HepG2 (cell line): ENCODE measurements around the gene COQ5. TPM values are rescaled to one million over a fixed set of nuclear protein-coding genes. Genes with fewer than 3 reads are reported as not detected.

Experiments used
- ATAC-seq: fragments of 200-7000 bp; cut with Tn5 transposase; 3 replicates; pipeline ENCODE4 v1.9.1; 2020; ENCODE audit warnings: mild to moderate bottlenecking, moderate library complexity
- BruUV-seq: library from RNA; stranded (reverse); fragments of 400-500 nt; replicated peaks from 2 replicates; lab custom pipeline; 2021; lab: Mats Ljungman, UMichigan
- CTCF ChIA-PET: fragments of 300-600 bp; formaldehyde crosslinking; extraction: SDS; loops from one replicate; lab custom pipeline; 2021; ENCODE audit warnings: low total read pairs, inconsistent platforms, low intra/inter-chr PET ratio; lab: Yijun Ruan, JAX
- POLR2A ChIA-PET: fragments of 350-600 bp; sonication (Branson Sonifier 250); formaldehyde crosslinking; loops from one replicate; lab custom pipeline; 2020; ENCODE audit warnings: antibody characterized with exemption, inconsistent platforms; lab: Yijun Ruan, JAX
- DNase-seq: peaks from one replicate; pipeline ENCODE4 v3.0.0-alpha.2; 2015; ENCODE audit warnings: low spot score
- FAIRE-seq: peaks from 3 replicates; lab custom pipeline; 2011; peaks lifted over from hg19 to GRCh38; lab: Jason Lieb, UNC
- H2AFZ ChIP-seq: one replicate; pipeline ENCODE4 v1.6.1; 2011; ENCODE audit warnings: low read length, inconsistent platforms
- H3K27ac ChIP-seq: fragments of 300-600 bp; 3 replicates; pipeline ENCODE4 v1.8.0; 2011; ENCODE audit warnings: mixed run types, mild to moderate bottlenecking, mixed read lengths, low read length, inconsistent platforms; ENCODE audit not compliant: insufficient read depth; ENCODE audit errors: extremely low read length
- H3K27me3 ChIP-seq, 2 experiments: fragments of 200-600 bp in 1 of 2; 2 replicates in 1 of 2; 3 replicates in 1 of 2; pipeline versions ENCODE4 v1.6.0 to v1.8.0; 2011; ENCODE audit warnings: low read length in 2 of 2, mild to moderate bottlenecking in 2 of 2, moderate library complexity in 2 of 2, inconsistent platforms in 1 of 2; ENCODE audit not compliant: insufficient read depth in 2 of 2, control insufficient read depth in 1 of 2
- H3K36me3 ChIP-seq, 2 experiments: fragments of 200-600 bp in 1 of 2; replicated peaks in 1 of 2; 2 replicates in 1 of 2; 3 replicates in 1 of 2; pipeline versions ENCODE4 v1.5.1 to v1.8.0; 2011; ENCODE audit warnings: low read length in 2 of 2, inconsistent platforms in 1 of 2; ENCODE audit not compliant: insufficient read depth in 2 of 2, control insufficient read depth in 1 of 2
- H3K4me1 ChIP-seq: 2 replicates; pipeline ENCODE4 v1.5.1; 2012; ENCODE audit warnings: low read length, inconsistent platforms; ENCODE audit not compliant: insufficient read depth
- H3K4me2 ChIP-seq: 2 replicates; pipeline ENCODE4 v1.6.0; 2011; ENCODE audit warnings: low read depth, low read length, inconsistent platforms
- H3K4me3 ChIP-seq, 3 experiments: fragments of 200-600 bp in 1 of 3; sonication (generic), shearing (Covaris generic) in 1 of 3; replicated peaks in 1 of 3; 2 replicates each; pipeline ENCODE4 v1.5.1; 2011 to 2016; ENCODE audit warnings: low read length in 3 of 3, inconsistent platforms in 2 of 3, low read depth in 2 of 3, mild to moderate bottlenecking in 2 of 3, control low read depth in 1 of 3, mixed read lengths in 1 of 3; ENCODE audit not compliant: insufficient read depth in 1 of 3
- H3K79me2 ChIP-seq: one replicate; pipeline ENCODE4 v1.6.1; 2011; ENCODE audit warnings: low read length, inconsistent platforms; ENCODE audit not compliant: insufficient read depth
- H3K9ac ChIP-seq: 2 replicates; pipeline ENCODE4 v1.6.0; 2011; ENCODE audit warnings: mild to moderate bottlenecking, low read depth, low read length, inconsistent platforms; ENCODE audit not compliant: insufficient read depth
- H3K9me3 ChIP-seq: 2 replicates; pipeline ENCODE4 v1.5.1; 2012; ENCODE audit warnings: mild to moderate bottlenecking, low read length
- H4K20me1 ChIP-seq: 2 replicates; pipeline ENCODE4 v1.6.0; 2011; ENCODE audit warnings: inconsistent platforms, mild to moderate bottlenecking, low read length, moderate library complexity; ENCODE audit not compliant: insufficient read depth
- CEBPG ChIP-seq: IDR thresholded peaks from 2 replicates; pipeline ENCODE4 v1.6.1; 2016
- GATAD1 ChIP-seq: IDR thresholded peaks from 2 replicates; pipeline ENCODE4 v1.6.1; 2016; ENCODE audit warnings: missing genetic modification reagents, missing compliant biosample characterization
- ISL2 ChIP-seq: sonication (generic); formaldehyde crosslinking; IDR thresholded peaks from 2 replicates; pipeline ENCODE4 v1.5.0; 2020; ENCODE audit warnings: missing genetic modification reagents
- MEF2D ChIP-seq: sonication (generic); formaldehyde crosslinking; IDR thresholded peaks from 2 replicates; pipeline ENCODE4 v1.5.1; 2020; ENCODE audit warnings: mild to moderate bottlenecking, missing genetic modification reagents
- NFIB ChIP-seq: sonication (generic); formaldehyde crosslinking; IDR thresholded peaks from 2 replicates; pipeline ENCODE4 v1.9.0; 2021; ENCODE audit warnings: missing genetic modification reagents, mild to moderate bottlenecking, borderline replicate concordance
- STAG1 ChIP-seq: sonication (generic); formaldehyde crosslinking; IDR thresholded peaks from 2 replicates; pipeline ENCODE4 v1.4.0; 2020; ENCODE audit warnings: missing genetic modification reagents
- TSC22D2 ChIP-seq: sonication (generic); formaldehyde crosslinking; IDR thresholded peaks from 2 replicates; pipeline ENCODE4 v1.5.1; 2020; ENCODE audit warnings: missing genetic modification reagents, mild to moderate bottlenecking, borderline replicate concordance
- ZHX2 ChIP-seq, 2 experiments: sonication (generic) in 1 of 2; formaldehyde crosslinking in 1 of 2; IDR thresholded peaks; 2 replicates each; pipeline versions ENCODE4 v1.6.1 to v1.9.0; 2014 to 2022; ENCODE audit warnings: antibody characterized with exemption in 1 of 2, borderline replicate concordance in 1 of 2, inconsistent platforms in 1 of 2, low read depth in 1 of 2, missing genetic modification reagents in 1 of 2
- ZNF335 ChIP-seq: sonication (generic); formaldehyde crosslinking; IDR thresholded peaks from 2 replicates; pipeline ENCODE4 v1.4.0; 2020; ENCODE audit warnings: missing genetic modification reagents
- ZNF781 ChIP-seq: sonication (generic); formaldehyde crosslinking; IDR thresholded peaks from 2 replicates; pipeline ENCODE4 v1.5.1; 2020; ENCODE audit warnings: borderline replicate concordance, mild to moderate bottlenecking, missing genetic modification reagents; ENCODE audit errors: not compliant biosample characterization
- WGBS: methylation state at CpG from one replicate; pipeline ENCODE4 v1.1.6; 2017; ENCODE audit warnings: low lambda C conversion rate; 5-methylcytosine and 5-hydroxymethylcytosine counted together
- in situ Hi-C: cut with HindIII; loops from 2 replicates; pipeline ENCODE4 v1.10.0; 2017; ENCODE audit warnings: low pct_unique_long_range_greater_than_20kb; ENCODE audit not compliant: extremely low pct_ligation_motif_present
- intact Hi-C: fragments of 100-400 bp; cut with micrococcal nuclease; formaldehyde crosslinking; loops from one replicate; pipeline ENCODE4 v1.10.0; 2022; ENCODE audit not compliant: unreplicated experiment
- polyA plus RNA-seq, 8 experiments: library from polyadenylated mRNA; depleted of rRNA in 3 of 8; stranded (reverse) in 7 of 8; unstranded in 1 of 8; fragments of >200 nt; fragmentation: Illumina TruSeq in 4 of 8; extraction: Trizol in 4 of 8; gene quantifications; 2 replicates each; pipeline versions ENCODE4 v1.2.1 to v1.2.3, GENCODE V29; 2011 to 2016; ENCODE audit warnings: low read depth in 4 of 8, missing spikeins in 1 of 8, mixed read lengths in 1 of 8; ENCODE audit not compliant: insufficient read depth in 1 of 8
- total RNA-seq, 5 experiments: library from RNA; depleted of rRNA; stranded (reverse); fragments of >200 nt; fragmentation: Illumina TruSeq; extraction: Trizol; gene quantifications; 2 replicates each; pipeline ENCODE4 v1.2.3, GENCODE V29; 2016; ENCODE audit warnings: low read depth in 1 of 5
- TF ChIP-seq, protein P1 (sequence below): sonication (generic); formaldehyde crosslinking; IDR thresholded peaks from one replicate; pipeline ENCODE4 v1.5.1; 2020; ENCODE audit warnings: mild to moderate bottlenecking, missing genetic modification reagents; ENCODE audit errors: not compliant biosample characterization

The COQ5 gene
- total and polyA plus RNA-seq, 2 of the 13 experiments (the other 11 are each of a cell fraction or from before 2014, with no cell fraction given), result 36.4 to 41.5 TPM

DNA sequence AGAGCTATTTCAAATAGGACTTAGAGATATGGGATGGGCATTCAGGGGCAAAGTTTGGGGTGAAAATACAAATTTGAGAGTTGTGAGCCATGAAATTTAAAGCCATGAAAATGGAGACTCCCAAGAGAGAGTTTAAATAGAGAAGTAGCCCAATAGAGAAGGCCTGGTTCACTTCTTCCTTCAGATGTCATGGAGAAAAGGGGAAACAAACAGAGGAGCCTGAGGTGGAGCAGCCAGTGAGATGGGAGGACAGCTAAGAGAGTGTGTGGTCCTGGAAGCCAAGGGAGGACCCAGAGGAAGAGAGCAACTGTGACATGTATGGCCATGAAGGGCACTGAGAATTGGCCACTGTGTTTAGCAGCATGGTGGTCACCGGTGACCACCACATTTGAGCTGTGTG, 45.3 kb downstream of the COQ5 start:
- no peak for DNase-seq
- CTCF ChIA-PET, result no interaction called here
- WGBS, result 100% methylated on average over 1 of the region's 1 CpG

More for the DNA sequence above, 45.3 kb downstream of the COQ5 start:
- no peak overlapping the region for H3K4me3 ChIP-seq
- intact Hi-C loops, result no loop called here
- H2AFZ ChIP-seq, result no peak overlapping the region
- no peak overlapping the region for H3K9ac ChIP-seq
- no peaks in the 10 kb centered on the region for H3K4me1 ChIP-seq
- POLR2A ChIA-PET, result interaction anchor here (0.8 to 1.2 kb wide), 2 partner anchors 13 to 15 kb away, joined by 3 to 6 read pairs; no protein-coding TSS in a partner anchor
- no peak for FAIRE-seq
- TF ChIP-seq NFIB (CRISPR knock-in tag) (no peak), ZHX2 (IDR thresholded peaks at IDR 0.05; ENCODE audit: low read depth) (no peak), ZHX2 (CRISPR knock-in tag; IDR thresholded peaks at IDR 0.05; ENCODE audit: borderline replicate concordance) (no peak), CEBPG (CRISPR knock-in tag) (no peak), ISL2 (CRISPR knock-in tag) (no peak), MEF2D (CRISPR knock-in tag) (no peak), STAG1 (CRISPR knock-in tag) (no peak), GATAD1 (no peak), ZNF335 (CRISPR knock-in tag) (no peak), ZNF781 (CRISPR knock-in tag) (no peak), TSC22D2 (no peak)
- TF ChIP-seq, protein P1, sequence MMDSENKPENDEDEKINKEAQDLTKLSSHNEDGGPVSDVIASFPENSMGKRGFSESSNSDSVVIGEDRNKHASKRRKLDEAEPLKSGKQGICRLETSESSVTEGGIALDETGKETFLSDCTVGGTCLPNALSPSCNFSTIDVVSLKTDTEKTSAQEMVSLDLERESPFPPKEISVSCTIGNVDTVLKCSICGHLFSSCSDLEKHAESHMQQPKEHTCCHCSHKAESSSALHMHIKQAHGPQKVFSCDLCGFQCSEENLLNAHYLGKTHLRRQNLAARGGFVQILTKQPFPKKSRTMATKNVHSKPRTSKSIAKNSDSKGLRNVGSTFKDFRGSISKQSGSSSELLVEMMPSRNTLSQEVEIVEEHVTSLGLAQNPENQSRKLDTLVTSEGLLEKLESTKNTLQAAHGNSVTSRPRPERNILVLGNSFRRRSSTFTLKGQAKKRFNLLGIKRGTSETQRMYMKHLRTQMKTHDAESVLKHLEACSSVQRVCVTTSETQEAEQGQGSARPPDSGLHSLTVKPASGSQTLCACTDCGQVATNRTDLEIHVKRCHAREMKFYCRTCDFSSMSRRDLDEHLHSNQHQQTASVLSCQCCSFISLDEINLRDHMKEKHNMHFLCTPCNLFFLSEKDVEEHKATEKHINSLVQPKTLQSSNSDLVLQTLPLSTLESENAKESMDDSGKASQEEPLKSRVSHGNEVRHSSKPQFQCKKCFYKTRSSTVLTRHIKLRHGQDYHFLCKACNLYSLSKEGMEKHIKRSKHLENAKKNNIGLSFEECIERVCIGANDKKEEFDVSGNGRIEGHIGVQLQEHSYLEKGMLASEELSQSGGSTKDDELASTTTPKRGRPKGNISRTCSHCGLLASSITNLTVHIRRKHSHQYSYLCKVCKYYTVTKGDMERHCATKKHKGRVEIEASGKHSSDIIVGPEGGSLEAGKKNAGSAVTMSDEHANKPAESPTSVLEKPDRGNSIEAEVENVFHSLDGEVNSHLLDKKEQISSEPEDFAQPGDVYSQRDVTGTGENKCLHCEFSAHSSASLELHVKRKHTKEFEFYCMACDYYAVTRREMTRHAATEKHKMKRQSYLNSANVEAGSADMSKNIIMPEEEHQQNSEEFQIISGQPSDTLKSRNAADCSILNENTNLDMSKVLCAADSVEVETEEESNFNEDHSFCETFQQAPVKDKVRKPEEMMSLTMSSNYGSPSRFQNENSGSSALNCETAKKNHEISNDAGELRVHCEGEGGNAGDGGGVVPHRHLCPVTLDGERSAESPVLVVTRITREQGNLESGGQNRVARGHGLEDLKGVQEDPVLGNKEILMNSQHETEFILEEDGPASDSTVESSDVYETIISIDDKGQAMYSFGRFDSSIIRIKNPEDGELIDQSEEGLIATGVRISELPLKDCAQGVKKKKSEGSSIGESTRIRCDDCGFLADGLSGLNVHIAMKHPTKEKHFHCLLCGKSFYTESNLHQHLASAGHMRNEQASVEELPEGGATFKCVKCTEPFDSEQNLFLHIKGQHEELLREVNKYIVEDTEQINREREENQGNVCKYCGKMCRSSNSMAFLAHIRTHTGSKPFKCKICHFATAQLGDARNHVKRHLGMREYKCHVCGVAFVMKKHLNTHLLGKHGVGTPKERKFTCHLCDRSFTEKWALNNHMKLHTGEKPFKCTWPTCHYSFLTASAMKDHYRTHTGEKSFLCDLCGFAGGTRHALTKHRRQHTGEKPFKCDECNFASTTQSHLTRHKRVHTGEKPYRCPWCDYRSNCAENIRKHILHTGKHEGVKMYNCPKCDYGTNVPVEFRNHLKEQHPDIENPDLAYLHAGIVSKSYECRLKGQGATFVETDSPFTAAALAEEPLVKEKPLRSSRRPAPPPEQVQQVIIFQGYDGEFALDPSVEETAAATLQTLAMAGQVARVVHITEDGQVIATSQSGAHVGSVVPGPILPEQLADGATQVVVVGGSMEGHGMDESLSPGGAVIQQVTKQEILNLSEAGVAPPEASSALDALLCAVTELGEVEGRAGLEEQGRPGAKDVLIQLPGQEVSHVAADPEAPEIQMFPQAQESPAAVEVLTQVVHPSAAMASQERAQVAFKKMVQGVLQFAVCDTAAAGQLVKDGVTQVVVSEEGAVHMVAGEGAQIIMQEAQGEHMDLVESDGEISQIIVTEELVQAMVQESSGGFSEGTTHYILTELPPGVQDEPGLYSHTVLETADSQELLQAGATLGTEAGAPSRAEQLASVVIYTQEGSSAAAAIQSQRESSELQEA (CRISPR knock-in tag), result no peak
- TF ChIP-seq, all 625 proteins: peak for 0
- H3K4me2 ChIP-seq, result no peak overlapping the region
- H3K27ac ChIP-seq, result no peak overlapping the region
- no peaks in the 10 kb centered on the region for H3K9me3 ChIP-seq
- in situ Hi-C loops, result no loop called here
- H3K79me2 ChIP-seq, result no peaks in the 10 kb centered on the region
- no peaks in the 10 kb centered on the region for H4K20me1 ChIP-seq
- no peaks in the 10 kb centered on the region for H3K27me3 ChIP-seq
- no TSS peak for BruUV-seq
- H3K36me3 ChIP-seq, result no peaks in the 10 kb centered on the region
- ATAC-seq, result no peak
